NCI-H1417 (cell line): ENCODE measurements around the gene KIF16B.
A peak's percentile ranks its signal among the peaks of the same experiment; 100 is the strongest.

Source experiments
- DNase-seq, 3 experiments: peaks; one replicate each; lab custom pipeline; 2025; lab: John Stamatoyannopoulos, UW

The KIF16B gene

GRCh38 chr20:16400234-16400633 lies 173.0 kb downstream of the KIF16B start:
- DNase-seq, result no peak

- no peak for DNase-seq
These were observed 173.4 kb downstream of the KIF16B start for GRCh38 chr20:16399801-16400200.

- DNase-seq, result no peak
These were observed 176.2 kb downstream of the KIF16B start for GRCh38 chr20:16397086-16397485.

GRCh38 chr20:16395366-16395765 lies 177.9 kb downstream of the KIF16B start:
- no peak for DNase-seq

DNA sequence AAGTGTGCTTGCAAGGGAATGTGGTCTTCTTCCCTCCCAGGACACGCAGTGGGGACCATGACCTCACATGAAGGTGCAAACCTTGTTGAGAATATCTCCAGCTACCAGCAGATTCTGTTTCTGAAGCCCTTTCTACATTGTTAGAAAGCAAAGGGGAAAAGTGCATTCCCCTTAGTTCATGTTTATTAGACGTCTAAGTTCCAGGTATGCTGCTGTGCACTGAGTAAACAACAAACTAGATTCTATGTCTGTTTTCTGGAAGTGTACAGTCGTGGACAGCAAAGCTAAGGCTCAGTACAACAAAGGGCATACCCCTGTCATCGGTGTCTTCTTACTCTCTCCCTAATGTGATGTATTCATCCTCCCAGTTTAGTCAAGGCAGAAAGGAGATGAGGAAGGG lies 178.5 kb downstream of the KIF16B start:
- DNase-seq, result no peak

GRCh38 chr20:16393836-16394235 lies 179.4 kb downstream of the KIF16B start:
- no peak for DNase-seq

DNA sequence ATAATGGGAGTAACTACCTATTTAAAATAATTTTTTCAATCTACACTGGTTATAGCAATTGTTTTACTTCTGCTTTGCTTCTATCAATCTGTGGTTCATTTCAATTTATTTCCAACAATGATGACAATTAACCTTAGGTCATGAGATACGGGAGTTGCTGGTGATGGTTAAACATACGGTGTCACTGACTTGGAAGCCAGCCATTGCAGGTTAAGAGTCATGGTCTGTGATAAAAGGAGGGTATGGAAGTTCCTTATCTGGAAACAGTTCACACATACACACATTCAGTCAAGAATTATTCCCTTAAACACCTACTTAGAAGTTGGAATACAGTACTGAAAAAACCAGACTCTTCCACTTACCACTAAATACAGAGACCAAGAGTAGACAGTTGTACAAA lies 180.0 kb downstream of the KIF16B start:
- DNase-seq, result peak in 1 of 3 experiments; percentile 15

GRCh38 chr20:16392346-16392745 lies 180.9 kb downstream of the KIF16B start:
- DNase-seq, result no peak

- no peak for DNase-seq
These were observed 182.3 kb downstream of the KIF16B start for GRCh38 chr20:16390991-16391390.

- no peak for DNase-seq
These were observed 184.5 kb downstream of the KIF16B start for GRCh38 chr20:16388731-16389130.

- no peak for DNase-seq
These were observed 185.6 kb downstream of the KIF16B start for GRCh38 chr20:16387666-16388065.

- DNase-seq, result no peak
These were observed 187.4 kb downstream of the KIF16B start for GRCh38 chr20:16385891-16386290.

DNA sequence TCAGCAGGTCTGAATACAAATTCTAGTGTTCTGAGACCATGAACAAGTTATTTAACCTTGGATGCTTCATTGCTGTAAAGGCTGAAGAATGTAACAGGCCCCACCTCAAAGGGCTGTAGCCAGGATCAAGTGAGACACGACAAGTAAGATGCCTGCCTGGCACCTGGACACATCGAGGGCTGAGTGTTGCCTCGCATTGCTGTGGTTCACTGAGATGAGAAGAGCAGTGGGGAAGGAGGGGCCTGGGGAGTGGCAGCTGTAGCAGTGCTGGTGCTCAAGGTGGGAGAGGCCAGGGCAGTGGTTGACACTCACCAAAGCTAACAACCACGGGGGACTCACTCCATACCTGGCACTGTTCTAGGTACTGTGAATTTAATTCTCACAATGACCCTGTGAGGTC lies 187.8 kb downstream of the KIF16B start:
- DNase-seq, result peak in 1 of 3 experiments; percentile 52

- no peak for DNase-seq
These were observed 191.8 kb downstream of the KIF16B start for GRCh38 chr20:16381444-16381843.

GRCh38 chr20:16378712-16379370 lies 194.4 kb downstream of the KIF16B start:
- DNase-seq, result no peak

DNA sequence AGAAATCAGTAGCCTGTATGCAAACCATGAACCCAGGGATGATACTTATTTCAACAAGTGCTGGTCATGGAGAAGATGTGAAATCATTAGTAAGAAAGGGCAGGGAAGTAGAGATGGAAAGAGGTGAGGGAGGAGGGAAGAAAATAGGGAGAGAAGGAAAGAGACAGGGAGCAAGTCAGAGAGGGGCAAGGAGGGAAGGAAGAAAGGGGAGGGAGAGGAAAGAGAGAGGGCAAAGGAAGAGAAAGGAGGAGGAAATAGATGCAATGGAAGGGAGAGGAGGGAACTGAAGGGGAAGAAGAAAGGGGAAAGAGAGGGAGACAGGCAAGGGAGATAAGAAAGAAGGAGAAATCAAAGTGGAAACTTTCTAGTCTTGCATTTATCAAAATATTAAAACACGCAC lies 195.1 kb downstream of the KIF16B start:
- no peak for DNase-seq

- no peak for DNase-seq
These were observed 203.8 kb downstream of the KIF16B start for GRCh38 chr20:16369441-16369840.

GRCh38 chr20:16368645-16369292 lies 204.5 kb downstream of the KIF16B start:
- no peak for DNase-seq

DNA sequence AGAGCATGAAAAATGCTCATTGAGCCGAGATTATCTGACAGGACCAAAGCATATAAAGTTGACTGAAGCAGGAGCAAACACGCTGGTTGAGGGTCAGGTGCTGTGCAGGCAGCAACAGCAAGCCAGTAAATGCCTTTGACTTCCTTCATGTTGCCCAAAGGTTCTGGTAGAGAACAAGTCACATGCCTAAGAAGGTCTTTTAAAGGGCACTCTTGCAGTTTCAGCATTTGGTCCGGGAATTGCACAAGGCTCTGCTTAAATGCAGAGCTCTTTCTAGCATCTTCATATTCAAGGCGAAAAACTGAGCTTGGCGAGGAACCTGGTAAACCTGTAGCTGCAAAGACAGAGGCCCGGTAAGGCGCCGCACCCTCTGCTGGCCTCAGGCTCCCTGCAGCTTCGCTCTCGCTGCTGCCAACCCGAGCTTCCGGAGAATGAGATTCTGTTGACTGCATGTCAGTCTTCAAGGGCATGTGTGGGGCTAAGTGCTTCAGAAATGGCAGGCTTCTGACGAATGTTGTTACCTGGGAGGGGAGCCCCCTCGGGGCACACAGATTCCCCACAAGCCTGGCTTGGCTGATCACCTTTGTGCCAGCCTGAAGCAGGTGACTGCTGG lies 205.2 kb downstream of the KIF16B start:
- no peak for DNase-seq

GRCh38 chr20:16366529-16366928 lies 206.7 kb downstream of the KIF16B start:
- no peak for DNase-seq

GRCh38 chr20:16364320-16364687 lies 208.9 kb downstream of the KIF16B start:
- DNase-seq, result peak in 2 of 3 experiments; percentile 15 to 64

- DNase-seq, result peak in 2 of 3 experiments; percentile 16 to 66
These were observed 209.5 kb downstream of the KIF16B start for GRCh38 chr20:16363506-16364319.

DNA sequence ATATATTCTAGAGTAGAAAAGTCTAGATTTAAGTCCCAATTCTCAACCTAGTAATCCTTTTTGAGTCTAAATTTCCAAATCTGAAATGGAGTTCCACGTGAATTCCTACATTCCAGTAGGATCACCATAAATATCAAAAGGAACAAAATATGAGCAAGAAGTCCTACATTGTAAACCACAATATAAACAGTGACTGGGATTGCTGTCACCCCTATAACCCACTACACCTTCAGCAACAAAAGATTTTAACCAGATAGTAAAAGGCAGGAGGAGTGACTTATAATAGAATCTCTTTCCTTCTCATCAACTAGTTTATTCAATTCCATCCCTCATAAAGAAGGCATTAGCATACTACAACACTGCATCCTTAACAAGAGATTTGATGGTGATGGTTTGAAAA lies 210.6 kb downstream of the KIF16B start:
- DNase-seq, result no peak
